Measurements from ENCODE around the gene KLHL42. TPM values are rescaled to one million over a fixed set of nuclear protein-coding genes. Genes with fewer than 3 reads are reported as not detected.
A peak's percentile ranks its signal among the peaks of the same experiment; 100 is the strongest.

KLHL42 gene
- total and polyA plus RNA-seq, 2 of the 13 experiments (the other 11 are each of a cell fraction or from before 2014, with no cell fraction given), result 13.5 to 14.0 TPM

- peak; percentile 62 for TF ChIP-seq CTCF (CRISPR knock-in tag; IDR thresholded peaks at IDR 0.05)
- no peak for TF ChIP-seq ZNF678 (CRISPR knock-in tag; IDR thresholded peaks at IDR 0.05)
- TF ChIP-seq ZNF549 (CRISPR knock-in tag; IDR thresholded peaks at IDR 0.05), result no peak
- no peak for TF ChIP-seq ZNF20 (CRISPR knock-in tag; IDR thresholded peaks at IDR 0.05)
- TF ChIP-seq NFIB (CRISPR knock-in tag; IDR thresholded peaks at IDR 0.05; ENCODE audit: borderline replicate concordance), result no peak
- TF ChIP-seq SMC3 (IDR thresholded peaks at IDR 0.05; ENCODE audit: low read length), result peak; percentile 22; the same call in 1 of the 2 replicates
- TF ChIP-seq STAG1 (CRISPR knock-in tag; IDR thresholded peaks at IDR 0.05), result peak; percentile 44; the same call in 1 of the 2 replicates
- no peak for TF ChIP-seq AKNA (CRISPR knock-in tag; IDR thresholded peaks at IDR 0.05; ENCODE audit: borderline replicate concordance)
- TF ChIP-seq TARDBP (CRISPR knock-in tag; IDR thresholded peaks at IDR 0.05), result no peak
- no peak for TF ChIP-seq ZNF275 (CRISPR knock-in tag; IDR thresholded peaks at IDR 0.05; ENCODE audit: borderline replicate concordance)
- no peak for TF ChIP-seq SALL2 (CRISPR knock-in tag; IDR thresholded peaks at IDR 0.05)
Measured at GRCh38 chr12:27732281-27732680, 47.8 kb upstream of the KLHL42 start (continued).
